OCI-LY7 (cell line): ENCODE results near the gene SPATA2L.

ENCODE experiments used
- CTCF ChIP-seq: fragments of 200-600 bp; sonication (generic); conservative IDR thresholded peaks from 2 replicates; pipeline ENCODE4 v1.5.1; 2014; ENCODE audit warnings: mild to moderate bottlenecking, antibody characterized with exemption, low read length, moderate library complexity, mixed read lengths
- EZH2phosphoT487 ChIP-seq: fragments of 200-600 bp; sonication (generic); IDR thresholded peaks from 2 replicates; pipeline ENCODE4 v1.6.1; 2018; ENCODE audit warnings: low read depth, borderline replicate concordance, mild to moderate bottlenecking, mixed run types, antibody characterized with exemption, low read length, moderate library complexity, mixed read lengths

- no peak for TF ChIP-seq CTCF
- TF ChIP-seq EZH2phosphoT487: no peak
These were observed 31.4 kb upstream of the SPATA2L start for GRCh38 chr16:89732918-89733242.
